ENCODE data around the gene RMI2.

Gene RMI2

DNA sequence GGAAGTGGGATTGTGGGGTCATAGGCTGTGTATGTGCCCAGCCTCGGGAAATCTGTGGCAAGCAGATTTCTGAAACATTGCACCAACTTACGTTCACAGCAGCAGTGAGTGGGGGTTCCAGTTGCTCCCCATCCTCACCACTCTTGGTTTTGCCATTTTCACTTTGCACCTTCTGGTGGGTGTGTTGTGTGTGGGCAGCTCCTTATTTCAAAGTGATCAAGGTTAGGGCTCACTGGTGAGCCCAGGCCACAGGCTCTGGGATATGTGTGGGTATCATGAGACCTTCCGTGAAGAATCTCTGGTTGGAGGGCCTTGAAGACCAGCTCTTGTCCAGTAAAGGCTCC, 34.7 kb upstream of the RMI2 start:
- DNase-seq = no peak

DNA sequence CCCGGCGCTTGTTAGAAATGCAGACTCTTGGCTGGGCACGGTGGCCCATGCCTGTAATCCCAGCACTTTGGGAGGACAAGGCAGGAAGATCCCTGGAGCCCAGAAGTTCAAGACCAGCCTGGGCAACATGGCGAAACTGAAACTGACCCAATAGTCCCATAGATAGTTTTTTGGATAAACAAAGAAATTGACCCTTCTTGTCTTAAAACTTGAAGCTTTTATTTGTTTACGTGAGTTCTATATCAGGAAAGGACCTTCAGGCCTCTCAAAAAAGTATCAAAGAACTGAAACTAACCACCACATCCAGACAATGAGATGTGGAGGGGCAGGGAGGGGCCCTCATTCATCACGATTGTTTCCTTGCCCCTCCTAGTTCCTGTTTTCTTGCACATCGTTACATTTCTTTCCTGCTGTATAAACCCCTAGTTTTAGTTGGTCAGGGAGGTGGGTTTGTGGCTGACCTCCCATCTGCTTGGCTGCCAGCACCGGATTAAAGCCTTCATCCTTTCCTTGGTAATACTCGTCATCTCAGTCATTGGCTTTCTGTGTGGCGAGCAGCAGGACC, 34.2 kb upstream of the RMI2 start:
- no peak for DNase-seq

DNA sequence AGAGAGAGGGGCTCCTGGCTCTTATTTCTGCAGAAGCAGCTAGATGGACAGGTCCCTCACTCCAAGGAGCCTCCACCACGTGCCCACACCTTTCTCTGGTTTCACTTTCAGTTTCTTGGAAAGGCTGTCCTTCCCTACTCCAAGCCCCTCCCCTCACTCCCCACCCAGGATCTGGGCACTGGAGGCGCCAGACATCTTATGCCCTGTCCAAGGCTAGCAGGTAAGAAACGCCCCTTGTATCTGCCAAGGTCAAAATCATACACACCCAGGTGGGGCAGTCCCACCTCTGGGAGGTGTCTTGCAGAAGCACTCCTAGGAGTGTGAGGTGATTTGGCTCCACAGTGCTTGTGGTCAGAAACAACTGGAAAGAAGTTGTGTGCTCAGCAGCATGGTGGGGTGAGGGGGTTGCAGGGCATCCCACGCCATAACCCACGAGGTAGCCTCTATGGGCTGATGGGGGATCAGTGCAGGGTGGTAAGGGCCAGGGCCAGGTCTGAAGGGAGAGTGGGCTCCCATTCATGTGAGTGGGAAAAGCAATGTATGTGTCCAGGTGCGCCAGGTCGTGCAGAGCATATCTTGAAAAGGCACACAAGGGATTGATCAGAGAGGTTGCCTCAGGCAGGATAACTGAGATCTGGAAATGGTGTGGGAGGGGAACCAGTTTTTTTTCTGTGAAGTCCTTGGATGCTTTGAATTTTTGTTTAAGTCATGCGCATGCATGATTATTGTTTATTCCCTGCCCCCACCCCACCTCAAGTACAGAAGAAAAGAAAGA, 32.4 kb upstream of the RMI2 start:
- DNase-seq = no peak

DNA sequence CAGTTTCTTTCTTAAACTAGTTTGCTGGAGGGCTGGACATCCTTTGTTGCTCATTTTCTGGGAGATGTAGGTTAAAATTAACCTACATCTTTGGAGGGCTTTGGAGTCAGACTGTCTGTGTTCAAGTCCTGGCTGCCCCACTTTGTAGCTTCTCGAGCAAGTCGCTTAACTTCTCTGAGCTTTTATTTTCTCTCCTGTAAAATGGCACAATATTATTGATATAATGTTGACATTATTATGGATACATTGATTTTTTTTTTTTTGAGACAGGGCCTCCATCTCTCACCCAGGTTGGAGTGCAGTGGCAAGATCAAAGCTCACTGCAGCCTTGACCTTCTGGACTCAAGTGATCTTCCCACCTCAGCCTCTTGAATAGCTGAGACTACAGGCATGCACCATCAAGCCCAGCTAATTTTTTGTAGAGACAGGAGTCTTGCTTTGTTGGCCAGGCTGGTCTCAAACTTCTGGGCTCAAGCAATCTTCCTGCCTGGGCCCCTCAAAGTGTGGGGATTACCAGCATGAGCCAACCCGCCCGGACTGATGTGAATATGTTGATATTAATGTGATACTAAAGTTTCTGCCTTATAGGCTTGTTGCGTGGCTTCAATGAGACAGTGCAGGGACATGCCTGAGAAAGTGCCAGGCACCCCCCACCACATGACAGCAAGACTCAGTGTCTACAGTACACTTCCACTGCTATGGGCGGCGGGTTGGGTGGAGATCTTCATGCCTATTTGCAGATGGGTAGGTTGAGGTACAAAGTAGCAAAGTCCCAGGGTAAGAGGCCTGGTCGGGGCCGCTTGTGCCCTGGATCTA, 31.6 kb upstream of the RMI2 start:
- DNase-seq = no peak

DNA sequence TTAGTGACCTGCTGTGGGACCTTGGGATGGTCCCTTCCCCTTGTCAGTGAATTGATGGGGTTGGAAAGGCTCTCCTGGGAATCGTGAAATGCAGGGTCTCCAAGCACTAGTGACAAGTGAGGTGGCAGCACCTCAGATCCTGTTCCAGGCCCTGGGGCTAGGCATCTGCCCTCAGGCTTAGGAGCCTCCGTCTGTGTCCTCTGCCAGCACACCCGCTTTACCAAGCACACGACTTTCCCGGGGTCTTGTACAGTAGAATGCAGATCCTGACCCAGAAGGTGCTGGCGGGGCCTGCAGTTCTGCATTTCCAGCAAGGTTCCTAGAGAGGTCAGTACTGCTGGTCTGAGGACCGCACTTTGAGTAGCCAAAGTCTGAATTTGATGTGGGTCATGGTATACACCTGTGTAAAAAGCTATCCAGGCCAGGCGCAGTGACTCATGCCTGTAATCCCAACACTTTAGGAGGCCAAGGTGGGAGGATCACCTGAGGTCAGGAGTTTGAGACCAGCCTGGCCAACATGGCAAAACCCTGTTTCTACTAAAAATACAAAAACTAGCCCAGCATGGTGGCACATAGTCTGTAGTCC, 30.9 kb upstream of the RMI2 start:
- no peak for DNase-seq

DNA sequence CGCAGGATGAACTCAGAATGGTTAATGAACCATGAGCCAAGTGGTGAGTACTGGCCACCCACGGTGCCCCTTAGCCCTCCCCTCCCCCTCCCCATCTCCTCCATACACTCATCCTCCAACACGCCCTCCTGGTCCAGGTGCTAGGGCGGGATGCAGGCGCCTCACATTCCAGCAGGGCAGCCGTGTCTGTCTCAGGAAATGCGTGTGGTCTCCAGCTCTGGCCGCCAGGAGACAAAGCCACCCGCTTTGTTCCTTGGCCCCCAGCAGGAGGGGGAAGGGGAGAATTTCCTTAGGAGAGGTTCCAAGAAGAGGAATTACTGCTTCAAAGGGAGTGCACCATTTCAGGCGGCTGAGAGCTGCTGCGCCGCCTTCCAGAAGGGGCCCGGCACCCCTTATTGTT, 29.7 kb upstream of the RMI2 start:
- DNase-seq = no peak

DNA sequence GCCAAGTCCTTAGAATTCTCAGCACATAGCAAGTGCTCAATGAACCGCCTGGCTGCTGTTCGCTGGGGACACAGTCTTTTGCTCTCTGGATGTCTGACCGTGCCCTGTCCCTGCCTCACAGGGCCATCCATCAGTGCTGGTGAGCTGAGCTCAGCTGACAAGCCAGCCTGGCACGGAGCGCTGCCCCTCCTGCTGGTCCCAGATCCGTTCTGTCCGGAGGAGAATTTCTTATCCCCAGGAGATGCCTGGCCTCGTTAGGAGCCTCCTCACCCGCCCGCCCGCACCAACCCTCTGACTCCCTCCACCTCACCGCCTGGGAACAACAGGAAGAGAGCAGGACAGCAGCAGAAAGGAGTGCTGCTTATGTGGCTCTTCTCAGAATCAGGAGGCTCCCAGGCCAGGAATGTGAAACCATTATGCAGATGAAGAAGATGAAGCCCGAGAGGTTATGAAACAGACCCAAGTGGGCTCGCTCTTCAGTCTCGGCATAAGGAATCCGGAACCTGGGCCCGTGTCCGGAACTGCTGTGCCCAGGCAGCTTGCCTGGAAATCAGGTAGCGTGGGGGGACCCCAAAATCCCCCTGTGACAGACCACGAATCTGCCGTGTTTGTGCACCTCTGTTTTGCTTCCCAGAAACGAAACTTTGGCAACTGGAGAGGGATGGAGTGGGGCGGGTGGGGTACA, 28.8 kb upstream of the RMI2 start:
- no peak for DNase-seq

DNA sequence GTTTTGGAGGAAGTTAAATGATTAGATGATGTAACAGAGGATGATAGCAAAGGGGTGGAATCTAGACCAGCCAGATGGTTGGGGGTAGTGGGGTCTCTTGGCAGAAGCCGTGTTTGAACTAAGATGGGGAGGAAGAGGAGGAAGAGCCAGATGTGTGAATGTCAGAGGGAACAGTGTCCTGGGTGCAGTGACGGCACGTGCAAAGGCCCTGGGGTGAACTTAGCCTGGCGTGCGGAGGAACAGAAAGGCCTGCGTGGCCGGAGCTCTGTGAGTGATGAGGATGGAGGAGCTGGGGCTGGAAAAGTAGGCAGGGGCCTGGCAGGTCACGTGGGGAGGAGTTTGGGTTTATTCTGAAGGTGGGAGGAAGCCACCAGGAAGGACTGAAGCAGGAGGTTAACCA, 26.4 kb upstream of the RMI2 start:
- DNase-seq = no peak

DNA sequence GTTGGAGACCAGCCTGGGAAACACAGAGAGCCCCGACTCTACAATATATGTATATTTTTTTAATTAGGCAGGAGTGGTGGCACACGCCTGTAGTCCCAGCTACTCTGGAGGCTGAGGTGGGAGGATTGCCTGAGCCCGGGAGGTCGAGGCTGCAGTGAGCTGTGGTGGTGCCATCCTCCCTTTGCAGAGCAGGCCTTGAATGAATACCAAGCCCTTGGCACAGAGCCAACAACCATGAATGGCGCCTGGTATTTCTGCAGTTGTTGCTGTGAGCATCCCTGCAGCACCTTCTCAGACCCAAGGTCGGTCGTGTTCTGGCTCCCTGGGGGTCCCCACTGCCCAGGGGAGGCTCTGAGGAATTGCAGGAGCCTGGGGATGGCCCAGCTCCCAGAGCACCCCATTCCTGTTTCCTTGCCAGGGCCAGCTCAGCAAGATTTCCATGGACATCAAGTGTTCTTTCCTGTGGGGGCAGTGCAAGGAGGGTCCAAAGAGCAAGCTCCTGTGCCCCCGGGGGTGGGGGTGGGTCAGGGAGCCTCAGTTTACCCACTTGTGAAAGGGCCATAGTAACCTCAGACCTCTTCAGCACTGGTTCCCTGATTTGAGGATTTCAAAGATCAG, 25.6 kb upstream of the RMI2 start:
- no peak for DNase-seq

DNA sequence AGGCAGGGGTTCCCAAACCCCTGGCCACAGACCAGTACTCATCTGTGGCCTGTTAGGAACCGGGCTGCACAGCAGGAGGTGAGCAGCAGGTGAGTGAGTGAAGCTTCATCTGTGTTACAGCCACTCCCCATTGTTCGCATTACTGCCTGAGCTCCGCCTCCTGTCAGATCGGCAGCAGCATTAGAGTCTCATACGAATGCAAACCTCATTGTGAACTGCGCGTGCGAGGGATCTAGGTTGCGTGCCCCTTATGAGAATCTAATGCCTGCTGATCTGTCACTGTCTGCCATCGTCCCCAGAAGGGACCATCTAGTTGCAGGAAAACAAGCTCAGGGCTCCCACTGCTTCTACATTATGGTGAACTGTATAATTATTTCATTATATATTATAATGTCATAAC, 25.1 kb upstream of the RMI2 start:
- DNase-seq = no peak

DNA sequence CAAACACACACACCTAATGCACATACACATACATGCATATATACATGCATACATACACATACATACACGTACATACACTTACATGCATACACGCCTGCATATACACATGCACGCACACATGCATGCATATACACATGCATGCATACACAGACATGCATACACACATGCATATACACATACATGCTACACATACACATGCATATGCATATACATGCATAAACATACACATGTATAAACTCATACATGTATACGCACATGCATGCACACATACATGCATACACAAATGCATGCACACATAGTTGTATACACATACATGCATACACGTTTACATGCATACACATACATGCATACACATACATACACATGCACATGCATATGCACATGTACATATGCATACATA, 23.6 kb upstream of the RMI2 start:
- DNase-seq = no peak

DNA sequence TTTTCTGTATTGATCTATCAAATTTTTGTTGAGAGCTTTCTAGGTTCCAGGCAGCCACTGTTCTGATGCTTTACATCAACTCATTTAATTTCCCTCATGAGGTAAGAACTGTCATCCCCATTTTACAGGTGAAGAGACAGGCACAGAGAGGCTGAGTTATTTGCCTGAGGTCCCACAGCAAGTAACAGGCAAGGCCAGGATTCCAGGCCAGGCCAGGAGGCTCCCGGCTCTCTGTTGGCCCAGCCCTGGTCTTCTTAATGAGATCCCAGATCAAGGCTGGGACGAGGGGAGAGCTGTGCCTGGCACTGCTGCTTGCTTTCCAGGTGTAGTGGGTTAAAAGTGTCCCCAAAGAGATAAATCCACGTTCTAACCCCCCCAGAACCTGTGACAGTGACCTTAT, 22.4 kb upstream of the RMI2 start:
- no peak for DNase-seq

DNA sequence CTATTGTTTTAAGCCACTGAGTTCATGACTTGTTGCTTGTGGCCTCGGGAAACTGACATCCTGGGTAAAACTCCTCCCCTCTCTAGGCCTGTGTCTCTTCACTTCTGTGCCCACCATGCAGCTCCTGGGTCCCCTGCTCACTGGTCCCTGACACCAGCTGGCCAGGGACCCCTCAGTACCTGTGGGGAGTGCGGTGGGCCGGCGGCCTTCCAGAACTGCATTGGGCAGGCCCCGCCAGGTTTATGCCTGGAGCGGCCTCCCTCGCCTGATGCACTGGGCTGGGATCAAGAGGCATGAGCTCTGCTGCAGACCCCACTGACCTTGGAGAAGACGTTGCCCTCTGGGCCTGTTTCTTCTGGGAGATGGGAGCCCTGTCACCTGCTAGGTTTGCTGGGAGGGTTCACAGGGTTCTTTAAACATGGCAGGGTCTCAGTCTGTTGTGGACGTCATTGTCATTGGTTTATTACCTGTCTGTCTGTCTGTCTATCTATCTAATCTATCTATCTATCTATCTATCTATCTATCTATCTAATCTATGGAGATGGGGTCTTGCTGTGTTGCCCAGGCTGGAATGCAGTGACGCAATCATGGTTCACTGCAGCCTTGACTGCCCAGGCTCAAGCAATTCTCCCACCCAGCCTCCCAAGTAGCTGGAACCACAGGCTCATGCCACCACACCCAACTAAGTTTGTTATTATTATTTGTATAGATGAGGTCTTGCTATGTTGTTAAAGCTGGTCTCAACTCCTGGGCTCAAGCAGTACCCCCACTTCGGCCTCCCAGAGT, 21.5 kb upstream of the RMI2 start:
- no peak for DNase-seq

DNA sequence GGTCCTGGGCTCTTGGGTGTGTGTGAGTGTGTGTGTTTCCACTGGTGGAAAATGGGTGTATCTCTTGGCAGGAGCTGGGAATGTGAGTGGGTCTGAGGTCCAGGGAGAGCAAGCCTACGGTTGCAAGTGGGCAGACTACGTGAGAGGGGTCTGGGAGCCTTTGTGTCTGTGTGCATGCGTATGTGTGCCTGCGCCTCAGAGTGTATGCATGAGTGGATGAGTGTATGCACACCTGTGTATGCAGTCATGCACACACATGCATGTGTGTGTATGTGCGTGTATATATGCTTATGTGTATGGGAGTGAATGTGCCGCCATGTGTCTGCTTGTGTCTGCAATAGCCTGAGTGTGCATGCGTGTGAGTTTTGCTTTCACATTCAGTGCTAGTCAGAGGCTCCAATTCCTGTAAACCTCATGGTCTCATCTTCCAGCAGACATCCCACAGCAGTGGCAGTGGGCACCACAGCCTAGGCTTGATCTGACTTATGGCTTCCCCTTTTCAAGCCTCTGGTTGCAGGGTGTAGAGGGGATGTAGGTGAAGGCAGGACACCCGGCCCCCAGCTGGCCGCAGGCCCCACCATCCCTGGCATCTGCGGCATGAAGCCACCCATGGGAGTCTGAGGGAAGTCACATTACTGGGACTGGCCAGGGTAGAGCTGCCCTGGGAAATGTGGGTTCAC, 19.7 kb upstream of the RMI2 start:
- DNase-seq = no peak

DNA sequence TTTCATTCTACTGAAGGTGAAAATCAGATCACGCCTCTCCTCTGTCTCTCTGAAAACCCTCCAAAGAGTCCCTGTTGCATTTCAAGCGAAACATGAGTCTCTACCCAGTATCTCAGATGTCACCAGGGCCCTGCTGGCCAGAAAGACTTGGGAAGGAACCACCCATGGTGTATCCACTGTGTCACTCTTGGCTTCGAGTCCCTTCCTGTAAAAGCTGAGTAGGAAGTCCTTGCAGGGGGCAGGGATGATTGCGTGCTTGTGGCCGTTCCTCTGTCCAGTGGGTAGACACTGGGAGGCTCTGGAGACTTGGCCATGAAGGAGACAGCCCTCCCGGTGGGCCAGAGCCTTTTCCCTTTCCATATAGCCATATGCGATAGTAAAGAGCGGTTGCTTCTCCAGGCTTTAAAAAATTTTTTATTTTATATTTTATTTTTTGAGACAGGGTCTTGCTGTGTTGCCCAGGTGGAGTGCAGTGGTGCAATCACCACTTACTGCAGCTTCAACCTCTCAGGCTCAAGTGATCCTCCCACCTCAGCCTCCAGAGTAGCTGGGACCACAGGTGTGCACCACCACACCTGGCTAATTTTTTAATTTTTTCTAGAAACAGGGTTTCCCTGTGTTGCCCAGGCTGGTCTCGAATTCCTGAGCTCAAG, 19.0 kb upstream of the RMI2 start:
- DNase-seq = no peak

DNA sequence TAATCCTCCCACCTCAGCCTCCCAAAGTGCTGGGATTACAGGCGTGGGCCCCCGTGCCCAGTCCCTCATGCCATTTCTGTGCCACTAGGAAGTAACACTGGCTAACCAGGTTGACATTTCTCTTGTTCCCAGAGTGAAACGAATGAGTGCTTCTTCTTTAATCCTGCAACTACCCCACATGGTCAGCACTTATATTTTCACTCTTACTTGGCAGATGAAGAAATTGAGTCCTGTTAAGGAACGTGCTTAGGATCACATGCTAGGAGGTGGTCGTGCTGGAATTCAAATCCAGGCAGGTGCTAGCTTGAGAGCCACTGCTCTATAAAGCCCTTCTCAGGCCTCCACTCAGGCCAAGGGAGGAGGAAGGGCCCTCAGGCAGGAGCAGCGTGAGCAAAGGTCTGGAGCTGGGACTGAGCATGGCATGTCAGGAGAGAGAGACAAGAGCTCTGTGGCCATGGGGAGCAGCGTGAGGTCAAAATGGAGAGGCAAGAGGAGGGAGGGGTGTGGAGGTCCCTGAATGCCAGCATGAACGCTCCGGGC, 18.5 kb upstream of the RMI2 start:
- DNase-seq = no peak

DNA sequence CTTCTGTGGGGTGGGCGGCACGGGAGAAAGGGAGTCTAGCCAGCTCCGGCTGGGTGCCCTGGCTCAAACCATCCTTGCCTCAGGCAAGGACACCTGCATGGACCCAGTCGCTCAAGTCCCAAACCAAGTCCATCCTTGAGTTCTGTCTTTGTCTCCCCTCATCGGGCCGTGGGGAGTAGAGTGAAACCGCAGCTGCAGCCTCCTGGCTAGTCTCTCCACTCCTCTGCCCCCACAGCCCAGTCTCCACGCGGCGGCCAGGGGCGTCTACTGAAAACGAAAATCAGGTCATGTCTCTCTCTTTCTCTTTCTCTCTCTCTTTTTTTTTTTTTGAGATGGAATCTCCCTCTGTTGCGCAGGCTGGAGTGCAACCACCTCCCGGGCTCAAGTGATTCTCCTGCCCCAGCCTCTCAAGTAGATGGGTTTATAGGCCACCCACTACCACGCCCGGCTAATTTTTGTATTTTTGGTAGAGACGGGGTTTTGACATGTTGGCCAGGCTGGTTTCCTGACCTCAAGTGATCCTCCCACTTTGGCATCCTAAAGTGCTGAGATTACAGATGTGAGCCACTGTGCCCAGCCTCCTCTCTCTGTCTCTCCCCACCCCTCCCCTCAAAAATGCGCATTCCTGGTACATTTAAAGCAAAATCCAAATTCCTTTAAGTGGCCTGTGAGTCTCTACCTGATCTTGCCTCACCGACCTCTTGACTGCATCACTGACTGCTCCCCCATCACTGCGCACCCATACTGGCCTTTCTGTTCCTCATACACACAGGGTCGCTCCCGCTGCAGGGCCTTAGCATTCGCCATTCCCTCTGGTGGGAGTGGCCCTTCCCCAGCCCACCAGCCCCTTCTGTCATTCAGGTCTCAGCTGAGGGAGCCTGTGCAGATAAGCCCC, 17.7 kb upstream of the RMI2 start:
- no peak for DNase-seq

DNA sequence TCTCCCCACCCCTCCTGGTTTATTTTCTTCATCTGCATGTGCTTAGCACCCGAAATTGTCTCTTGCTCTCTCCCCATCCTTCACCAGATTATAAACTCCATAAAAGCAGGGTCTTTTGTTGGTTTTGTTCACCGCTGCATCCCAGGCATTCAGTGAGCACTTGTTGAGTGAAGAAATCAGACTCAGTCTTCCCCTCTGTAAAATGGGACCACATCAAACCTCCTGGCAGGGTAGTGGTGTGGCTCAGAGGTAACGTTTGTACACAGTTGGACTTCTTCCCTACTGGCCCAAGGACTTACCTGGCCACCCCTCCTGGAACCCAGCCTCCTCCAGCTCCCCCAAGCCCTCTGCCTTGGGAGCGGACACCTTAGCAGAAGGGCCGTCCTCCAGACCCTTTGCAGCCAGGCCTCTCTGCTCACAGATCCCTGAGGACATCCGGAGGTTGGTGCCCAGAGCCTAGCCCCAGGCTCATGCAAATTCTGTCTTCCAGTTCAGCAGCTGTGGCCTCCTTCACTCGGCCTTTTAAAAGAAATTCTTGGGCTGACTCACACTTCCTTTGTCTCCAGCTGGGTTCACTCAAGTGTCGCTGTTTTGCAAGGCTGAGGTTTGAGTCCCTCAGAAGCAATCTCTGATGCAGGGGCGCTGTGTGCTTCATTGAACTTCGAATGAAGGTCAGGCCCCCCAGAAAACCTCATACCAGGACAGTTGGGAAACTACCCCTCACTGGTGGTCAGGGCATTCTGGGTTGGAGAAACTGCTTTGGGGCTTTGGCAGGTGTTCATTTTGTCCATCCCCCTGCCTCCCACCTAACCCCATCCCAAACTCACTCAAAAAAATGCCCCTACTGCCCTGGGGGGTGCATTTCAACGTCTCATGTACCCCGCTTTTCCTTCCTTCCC, 16.8 kb upstream of the RMI2 start:
- no peak for DNase-seq
